HG02885 (cell line): ENCODE results near the gene NIPBL.
"Not testable (repeated sequence)": the region's sequence is repeated elsewhere in the genome, so short reads cannot be mapped to it uniquely, and the experiment has no call there.

Experiments used
- ATAC-seq: cut with Tn5 transposase; IDR thresholded peaks from one replicate; pipeline ENCODE4 v1.9.1; 2021; ENCODE audit warnings: mild to moderate bottlenecking; ENCODE audit not compliant: unreplicated experiment, poor library complexity

Gene NIPBL

DNA sequence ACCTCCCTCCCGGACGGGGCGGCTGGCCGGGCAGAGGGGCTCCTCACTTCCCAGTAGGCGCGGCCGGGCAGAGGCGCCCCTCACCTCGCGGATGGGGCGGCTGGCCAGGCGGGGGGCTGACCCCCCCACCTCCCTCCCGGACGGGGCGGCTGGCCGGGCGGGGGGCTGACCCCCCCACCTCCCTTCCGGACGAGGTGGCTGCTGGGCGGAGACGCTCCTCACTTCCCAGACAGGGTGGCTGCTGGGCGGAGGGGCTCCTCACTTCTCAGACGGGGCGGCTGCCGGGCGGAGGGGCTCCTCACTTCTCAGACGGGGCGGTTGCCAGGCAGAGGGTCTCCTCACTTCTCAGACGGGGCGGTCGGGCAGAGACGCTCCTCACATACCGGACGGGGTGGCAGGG lies 136.6 kb downstream of the NIPBL start:
- not testable (repeated sequence) for ATAC-seq

DNA sequence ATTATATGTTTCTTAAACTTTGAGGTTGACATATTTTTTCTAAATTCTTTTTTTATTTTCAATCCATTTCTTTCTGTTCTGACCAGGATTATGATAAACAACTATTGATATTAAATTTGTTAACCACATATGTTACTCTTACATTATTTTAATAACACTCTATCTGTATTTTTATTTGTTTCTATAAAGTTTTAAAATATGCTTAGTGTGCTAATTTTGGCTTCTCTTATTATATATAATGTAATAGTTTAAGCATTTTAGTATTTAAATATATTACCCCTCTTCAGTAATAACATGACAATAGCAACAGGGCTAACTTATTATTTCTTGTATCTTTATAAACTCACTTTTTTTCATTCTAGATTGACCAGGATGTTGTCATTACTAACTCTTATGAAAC lies 137.8 kb downstream of the NIPBL start:
- no peak for ATAC-seq

DNA sequence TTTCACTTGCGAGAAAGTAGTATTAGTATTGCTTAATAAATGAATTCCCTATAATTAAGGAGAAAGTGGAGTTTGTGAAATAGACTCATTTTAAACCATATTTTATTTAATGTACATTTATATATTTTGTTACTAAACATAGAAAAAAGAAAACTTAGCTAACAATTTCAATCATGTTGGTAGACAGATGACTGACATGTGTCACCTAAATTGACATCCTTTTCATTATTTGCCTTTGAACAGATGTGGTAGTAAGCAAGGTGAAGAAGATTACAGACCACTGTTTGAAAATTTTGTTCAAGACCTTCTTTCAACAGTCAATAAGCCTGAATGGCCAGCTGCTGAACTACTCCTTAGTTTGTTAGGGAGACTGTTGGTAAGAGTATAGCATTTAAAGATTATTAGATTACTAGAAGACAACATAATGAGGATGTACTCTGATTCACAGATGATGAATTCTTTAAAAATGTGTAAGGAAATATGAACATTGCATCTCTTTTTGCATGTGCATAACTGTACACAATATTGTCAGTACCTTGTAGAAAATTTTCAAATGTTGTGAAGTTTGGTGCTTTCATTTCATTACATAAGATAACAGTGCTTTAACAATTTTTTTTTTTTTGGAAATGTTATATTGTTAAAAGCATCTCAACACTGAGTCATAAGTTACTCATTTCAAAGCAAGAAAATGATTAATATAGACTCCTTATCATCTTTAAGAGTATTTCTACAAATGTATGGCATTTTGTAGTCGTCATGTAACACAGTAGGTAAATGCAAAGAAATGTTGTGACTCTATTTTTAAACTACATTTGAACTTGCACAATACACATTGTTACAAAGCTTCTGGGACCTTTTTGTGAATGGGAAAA lies 139.5 kb downstream of the NIPBL start:
- ATAC-seq = no peak

DNA sequence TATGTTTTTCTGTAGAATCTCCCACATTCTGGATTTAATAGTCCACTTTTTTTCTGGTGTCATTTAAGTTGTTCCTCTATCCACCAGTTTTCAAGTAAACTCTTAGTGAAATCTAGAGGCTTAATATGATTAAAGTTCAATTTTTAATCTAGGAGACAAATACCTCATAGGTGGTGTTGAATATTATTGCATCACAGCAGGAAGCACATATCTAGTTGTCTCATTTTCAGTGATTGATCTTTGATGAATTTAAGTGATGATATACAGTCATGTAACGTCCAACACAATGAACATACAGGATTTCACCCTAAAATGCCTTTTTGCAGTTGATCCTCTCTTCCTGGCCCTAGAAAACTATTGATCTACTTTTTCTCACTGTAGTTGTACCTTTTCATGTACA lies 152.3 kb downstream of the NIPBL start:
- no peak for ATAC-seq

DNA sequence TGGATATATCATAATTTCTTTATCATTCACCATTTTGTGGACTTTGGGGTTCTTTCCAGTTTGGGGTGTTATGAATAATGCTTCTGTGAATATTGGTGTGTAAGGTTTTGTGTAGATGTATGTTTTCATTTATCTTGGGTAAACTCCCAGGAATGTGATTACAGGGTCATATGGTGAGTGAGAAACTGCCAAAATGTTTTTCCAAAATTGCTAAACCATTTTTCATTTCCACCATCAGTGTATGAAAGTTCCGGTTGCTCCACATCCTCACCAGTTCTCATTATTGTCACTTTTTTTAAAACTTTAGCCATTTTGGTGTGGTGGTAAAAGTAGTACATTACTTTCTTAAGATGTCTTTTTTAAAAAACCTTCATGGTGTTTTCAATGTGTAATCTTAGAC lies 152.9 kb downstream of the NIPBL start:
- ATAC-seq = no peak

DNA sequence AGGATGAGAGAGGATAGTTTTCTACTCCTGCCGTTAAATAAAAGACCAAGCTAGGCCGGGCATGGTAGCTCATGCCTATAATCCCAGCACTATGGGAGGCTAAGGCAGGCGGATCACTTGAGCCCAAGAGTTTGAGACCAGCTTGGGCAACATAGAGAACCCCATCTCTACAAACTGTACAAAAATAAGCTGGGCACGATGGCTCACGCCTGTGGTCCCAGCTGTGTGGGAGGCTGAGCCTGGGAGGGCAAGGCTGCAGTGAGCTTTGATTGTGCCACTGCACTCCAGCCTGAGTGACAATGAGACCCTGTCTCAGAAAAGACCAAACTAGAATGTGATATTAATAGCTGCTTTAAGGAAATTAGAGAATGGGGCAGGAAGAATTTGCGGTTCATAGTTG lies 158.4 kb downstream of the NIPBL start:
- ATAC-seq = no peak

DNA sequence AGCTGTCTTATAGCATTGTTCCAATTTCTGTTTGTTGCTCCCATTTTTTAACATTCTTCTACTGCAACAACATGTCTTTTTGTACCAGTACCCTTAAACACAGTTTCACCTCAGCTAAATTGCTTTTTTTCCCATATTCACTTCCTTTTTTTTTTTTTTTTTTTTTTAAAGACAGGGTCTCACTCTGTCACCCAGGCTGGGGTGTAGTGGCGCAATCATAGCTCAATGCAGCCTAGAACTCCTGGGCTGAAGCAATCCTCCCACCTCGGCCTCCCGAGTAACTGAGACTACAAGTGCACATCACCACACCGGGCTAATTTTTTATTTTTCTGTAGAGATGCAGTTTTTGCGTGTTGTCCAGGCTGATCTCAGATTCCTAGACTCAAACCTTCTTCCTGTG lies 161.3 kb downstream of the NIPBL start:
- ATAC-seq = no peak

DNA sequence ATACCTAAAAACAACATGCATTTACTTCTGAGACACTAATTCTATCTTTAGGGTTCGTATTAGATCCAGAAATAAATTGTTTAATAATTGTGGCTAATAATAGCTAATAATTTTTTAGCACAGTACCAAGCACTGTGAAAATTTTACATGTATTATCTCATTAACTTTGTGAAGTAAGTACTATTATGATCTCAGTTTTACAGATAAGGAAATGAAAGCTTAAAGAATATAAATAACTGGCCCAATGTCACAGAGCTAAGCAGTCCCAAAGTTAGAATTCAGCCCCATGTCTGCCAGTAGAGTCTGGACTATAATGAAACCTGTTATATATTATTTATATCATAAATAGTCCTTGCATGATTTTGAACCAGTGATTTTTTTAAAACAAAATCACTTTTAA lies 163.3 kb downstream of the NIPBL start:
- no peak for ATAC-seq

DNA sequence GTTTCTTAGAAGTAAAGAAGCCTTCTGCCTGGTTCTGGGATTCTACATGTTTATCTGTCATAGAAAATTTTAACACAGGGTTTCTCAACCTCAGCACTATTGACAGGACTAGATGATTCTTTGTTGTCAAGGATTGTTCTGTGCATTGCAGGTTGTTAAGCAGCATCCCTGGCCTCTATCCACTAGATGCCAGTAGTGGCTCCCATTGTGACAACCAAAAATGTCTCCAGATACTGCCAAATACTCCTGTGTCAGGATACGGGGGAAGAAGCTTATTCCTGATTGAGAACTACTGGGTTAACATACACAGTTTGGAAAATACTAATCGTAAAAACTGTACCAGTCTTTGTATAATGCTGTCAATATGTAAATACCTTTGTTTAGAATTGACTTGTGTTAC lies 167.1 kb downstream of the NIPBL start:
- ATAC-seq = no peak

DNA sequence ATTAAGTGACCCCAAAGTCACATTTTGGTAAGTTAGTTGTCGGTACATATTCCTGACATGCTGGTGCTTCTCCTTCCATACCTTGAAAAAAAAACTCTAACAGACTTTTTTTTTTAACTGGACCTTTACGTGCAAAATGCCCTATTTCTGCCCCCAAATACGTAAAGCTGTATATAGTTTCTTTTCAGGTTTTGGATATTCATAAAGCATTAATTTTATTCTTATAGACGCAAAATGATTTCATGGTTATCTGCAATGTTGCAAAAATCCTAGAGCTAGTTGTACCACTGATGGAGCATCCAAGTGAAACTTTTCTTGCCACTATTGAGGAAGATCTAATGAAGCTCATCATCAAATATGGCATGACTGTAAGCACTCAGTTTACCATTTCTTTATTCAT lies 167.6 kb downstream of the NIPBL start:
- no peak for ATAC-seq

DNA sequence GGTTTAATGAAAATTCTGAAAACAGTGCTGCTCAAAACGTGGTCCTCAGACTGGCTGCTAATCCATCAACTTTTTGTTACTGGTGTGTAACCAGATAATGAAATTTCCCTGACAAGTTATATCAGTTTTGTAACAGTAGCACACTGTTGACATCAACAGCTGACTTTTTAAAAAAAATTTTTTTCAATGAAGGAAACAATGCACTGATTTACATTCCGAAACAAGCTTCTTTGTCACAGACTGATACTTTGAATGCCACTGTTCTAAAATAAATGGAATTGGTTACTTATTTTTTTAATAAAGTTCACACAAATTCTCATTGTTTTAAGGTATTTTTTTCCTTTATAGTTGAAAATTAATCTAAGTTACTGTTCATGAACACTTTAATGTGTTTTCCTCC lies 169.1 kb downstream of the NIPBL start:
- ATAC-seq = no peak

DNA sequence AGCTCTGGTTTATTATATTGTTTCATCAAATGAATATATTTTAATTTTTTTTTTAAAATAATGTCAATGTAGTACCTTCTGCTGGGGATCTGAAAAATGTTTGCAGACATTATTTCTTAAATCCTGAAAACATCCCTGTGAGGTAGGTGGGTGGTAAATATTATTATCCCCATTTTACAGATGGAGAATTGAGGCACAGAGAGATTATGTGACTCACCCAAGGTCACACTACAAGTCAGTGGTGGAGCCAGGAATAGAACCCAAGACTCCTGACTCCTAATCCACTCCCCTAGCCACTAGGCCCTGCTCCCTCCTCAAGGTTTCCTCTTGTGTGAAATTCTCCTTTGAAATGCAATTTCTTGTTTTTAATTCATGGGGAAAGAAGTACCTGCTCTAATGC lies 171.4 kb downstream of the NIPBL start:
- no peak for ATAC-seq

DNA sequence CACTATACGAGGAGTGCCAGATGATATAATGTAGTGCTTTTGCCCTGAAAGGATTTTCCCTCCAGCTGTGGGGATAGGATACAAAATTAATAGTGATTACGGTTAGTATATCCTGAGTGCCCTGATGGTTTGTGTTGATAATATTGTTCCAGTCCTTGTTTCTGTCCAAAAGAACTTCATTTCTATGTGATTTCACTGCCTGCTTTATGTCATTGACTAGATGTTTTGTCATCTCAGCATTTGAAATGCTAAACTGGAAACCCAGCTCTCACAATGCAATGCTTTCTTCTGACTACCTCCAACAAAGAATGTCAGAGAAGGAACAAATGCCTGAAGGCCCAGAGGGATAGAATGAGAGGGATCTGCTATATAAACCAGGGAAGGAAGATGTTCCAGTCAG lies 177.8 kb downstream of the NIPBL start:
- no peak for ATAC-seq

DNA sequence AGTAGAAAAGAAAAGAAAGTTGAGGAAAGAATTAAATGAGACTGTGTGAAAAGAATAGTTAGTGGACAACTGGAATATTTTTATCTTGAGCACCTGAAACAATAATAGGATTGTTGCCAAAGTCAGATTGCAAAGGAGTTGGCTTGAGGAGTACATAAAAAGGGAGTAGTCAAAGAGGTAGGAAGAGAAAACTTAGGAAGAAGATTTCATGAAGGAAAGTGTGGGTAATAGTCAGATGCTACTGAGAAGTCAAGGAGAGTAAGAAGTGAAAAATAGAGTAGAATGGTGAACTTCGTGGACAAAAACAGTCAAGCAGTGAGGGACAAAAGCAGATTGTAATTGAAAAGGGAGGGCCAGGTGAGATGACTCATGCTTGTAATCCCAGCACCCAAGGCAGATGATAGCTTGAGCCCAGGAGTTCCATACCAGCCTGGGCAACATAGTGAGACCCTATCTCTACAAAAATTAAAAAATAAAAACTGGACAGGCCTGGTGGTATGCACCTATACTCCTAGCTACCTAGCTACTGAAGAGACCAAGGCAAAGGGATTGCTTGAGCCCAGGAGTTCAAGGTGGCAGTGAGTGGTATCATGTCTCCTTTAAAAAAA lies 178.9 kb downstream of the NIPBL start:
- ATAC-seq = no peak

DNA sequence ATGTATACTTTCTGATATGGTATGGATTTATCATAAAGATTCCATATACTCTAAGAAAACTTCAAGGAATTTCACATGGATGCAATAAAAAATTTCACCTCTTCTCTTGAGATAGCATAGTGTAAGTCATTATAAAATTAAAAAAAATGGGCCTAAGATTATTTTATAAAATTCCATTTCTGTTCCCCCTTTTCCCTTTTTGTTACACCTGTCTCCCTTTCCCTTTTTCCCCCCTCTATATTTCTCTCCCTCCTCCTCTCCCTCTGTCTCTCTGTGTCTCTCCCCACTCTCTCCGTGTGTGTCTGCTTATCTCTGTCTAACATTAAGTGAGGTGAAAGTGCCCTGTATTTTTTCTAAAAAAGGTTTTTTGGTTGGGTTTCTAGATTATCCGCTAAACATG lies 180.2 kb downstream of the NIPBL start:
- no peak for ATAC-seq

DNA sequence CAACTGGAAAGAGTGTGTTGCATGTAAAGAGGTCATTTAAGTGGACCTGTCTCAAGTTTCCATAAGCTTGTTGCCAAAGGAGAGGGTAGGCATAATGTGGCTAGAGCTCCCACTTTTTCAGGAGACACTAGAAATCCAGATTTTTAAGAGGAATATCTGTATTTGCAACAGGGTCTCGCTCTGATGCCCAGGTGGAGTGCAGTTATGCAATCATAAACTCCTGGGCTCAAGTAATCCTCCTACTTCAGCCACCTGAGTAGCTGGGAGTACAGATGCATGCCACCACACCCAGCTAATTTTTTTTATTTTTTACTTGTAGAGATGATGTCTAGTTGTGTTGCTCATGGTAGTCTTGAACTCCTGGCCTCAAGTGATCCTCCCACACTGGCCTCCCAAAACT lies 183.5 kb downstream of the NIPBL start:
- no peak for ATAC-seq

DNA sequence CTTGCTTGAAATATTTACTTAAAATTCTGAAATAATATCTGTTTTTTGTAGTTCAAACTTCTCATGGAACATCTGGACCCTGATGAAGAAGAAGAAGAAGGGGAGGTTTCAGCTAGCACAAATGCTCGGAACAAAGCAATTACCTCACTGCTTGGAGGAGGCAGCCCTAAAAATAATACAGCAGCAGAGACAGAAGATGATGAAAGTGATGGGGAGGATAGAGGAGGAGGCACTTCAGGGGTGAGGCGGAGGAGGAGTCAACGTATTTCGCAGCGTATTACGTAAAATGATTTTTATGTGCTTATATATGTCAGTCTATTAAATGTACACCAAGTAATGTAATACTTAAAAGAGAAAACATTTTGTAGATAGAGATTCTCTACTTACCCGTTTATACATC lies 187.2 kb downstream of the NIPBL start:
- ATAC-seq = no peak

DNA sequence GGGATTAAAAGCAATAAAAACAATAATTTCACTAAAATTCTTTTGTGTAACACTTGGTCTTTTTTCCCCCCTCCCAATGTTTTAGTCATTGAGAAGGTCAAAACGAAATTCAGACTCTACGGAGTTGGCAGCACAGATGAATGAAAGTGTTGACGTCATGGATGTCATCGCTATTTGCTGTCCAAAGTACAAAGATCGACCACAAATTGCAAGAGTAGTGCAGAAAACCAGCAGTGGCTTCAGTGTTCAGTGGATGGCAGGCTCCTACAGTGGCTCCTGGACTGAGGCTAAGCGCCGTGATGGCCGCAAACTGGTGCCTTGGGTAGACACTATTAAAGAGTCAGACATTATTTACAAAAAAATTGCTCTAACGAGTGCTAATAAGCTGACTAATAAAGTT lies 187.9 kb downstream of the NIPBL start:
- no peak for ATAC-seq

DNA sequence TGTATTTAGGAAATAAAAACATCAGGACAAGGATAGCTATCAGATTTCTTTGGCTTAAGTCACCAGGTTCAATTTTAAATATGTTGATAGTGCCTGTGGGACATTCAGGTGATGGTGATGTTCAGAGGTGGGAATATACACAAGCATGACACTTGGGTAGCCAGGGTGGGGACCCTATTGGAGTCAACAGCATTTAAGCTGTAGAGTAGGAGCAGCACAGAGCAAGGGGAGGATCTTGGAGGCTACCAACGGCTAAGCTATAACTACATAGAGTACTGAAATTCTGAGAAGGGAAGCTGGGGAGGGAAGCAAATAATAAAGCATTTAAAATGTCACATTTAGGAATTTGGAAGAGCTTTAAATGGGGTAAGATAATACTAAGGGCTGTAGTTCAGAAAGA lies 194.9 kb downstream of the NIPBL start:
- ATAC-seq = no peak

DNA sequence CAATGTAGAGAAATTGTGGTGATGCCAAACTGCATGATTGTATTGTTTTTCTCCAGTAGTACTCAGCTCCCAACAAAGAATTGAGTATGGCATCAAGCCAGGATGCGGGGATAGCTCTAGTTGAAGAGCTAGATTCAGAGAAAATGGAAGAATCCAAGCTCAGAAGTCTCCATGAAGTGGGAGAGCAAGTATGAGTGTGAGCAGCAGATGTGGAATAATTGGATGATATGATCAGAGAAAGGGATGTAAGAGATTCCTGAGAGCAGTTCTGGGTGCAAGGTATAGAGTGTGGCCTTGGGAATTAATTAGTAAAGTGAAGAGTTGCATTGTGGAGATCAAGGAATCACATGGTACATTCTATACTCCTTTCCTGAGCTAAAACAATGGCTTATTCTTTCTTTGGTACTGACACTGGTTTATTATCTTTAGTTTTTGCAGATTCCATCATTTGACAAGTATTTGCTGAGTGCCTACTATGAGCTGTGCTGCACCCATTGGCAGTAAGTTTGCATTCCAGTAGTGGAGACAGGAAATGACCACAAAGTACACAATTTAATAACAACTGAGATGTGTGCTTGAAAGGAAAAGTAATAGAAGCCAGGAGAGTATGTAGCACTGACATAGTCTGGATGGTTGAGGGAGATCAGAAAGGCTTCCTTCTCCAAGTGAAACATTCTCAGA lies 195.5 kb downstream of the NIPBL start:
- ATAC-seq = no peak

DNA sequence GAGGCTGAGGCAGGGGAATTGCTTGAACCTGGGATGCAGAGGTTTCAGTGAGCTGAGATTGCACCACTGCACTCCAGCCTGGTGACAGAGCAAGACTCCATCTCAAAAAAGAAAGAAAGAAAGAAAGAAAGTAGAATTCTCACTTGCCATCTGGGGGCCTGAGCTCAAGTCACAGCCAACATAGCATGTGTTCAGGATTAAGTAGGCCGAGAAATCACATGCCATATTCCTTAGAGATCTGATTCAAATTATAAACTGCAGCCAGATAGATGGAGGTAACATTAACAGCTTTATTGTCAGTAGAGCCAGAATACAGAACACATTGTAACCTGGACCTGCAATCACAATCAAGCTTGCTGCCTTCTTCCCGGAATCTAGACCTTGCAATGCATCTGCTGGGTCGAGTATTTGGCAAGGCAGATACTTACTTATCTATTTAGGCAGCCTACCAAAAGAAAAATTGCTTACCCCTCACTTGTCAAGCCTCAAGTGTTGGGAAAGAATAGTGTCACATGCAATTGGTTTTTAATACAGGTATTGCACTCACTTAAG lies 198.9 kb downstream of the NIPBL start:
- ATAC-seq = no peak
